ENCODE results near the gene NSUN5. TPM values are rescaled to one million over a fixed set of nuclear protein-coding genes. Genes with fewer than 3 reads are reported as not detected.

The NSUN5 gene
- total and polyA plus RNA-seq, 2 experiments from 2014 or later = 21.1 to 25.5 TPM

DNA sequence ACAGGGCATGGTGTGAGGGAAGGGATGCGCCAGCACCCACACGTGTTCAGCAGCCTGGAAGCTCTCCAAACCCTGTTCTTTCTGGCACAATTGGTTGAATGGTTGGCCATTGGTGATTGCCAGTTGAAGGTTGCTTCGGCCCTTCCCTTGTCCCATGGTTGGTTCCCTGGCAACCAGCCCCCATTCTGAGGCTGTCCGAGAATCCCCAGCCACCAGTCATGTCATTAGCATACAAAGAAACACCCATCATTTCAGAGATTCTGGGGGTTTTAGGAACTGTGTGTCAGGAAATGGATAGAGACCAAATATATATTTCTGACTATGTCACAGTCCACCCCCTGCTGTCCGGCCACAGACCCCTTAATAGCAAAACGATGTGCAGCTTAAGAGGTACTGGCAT is 41.1 kb upstream of the NSUN5 start:
- H3K9ac ChIP-seq = no peak overlapping the region
- no peak overlapping the region for H3K4me3 ChIP-seq
- H3K27ac ChIP-seq = no peak overlapping the region
- H3F3A ChIP-seq (ENCODE audit: insufficient read depth) = no peaks in the 10 kb centered on the region
- H3K4me1 ChIP-seq (ENCODE audit: insufficient read depth) = no peaks in the 10 kb centered on the region
- H3K79me2 ChIP-seq (ENCODE audit: insufficient read depth) = no peaks in the 10 kb centered on the region
- no peaks in the 10 kb centered on the region for H3K36me3 ChIP-seq (ENCODE audit: low read depth)
- in situ Hi-C loops (cut with MboI) = loop anchor here (10.0 kb wide), 1 partner anchor 95 kb away; no protein-coding TSS in a partner anchor
- TF ChIP-seq EZH2phosphoT487 (IDR thresholded peaks at IDR 0.05; ENCODE audit: insufficient read depth, low read depth) = no peak
- no peak for TF ChIP-seq EZH2 (IDR thresholded peaks at IDR 0.05; ENCODE audit: insufficient read depth, poor library complexity, severe bottlenecking)
- H3K4me2 ChIP-seq (ENCODE audit: unreplicated experiment) = no peak overlapping the region
- WGBS, 2 experiments (ENCODE audit: low coverage in 1 of 2, low lambda C conversion rate in 2 of 2, missing lambda C conversion rate in 2 of 2) = 43 to 54% methylated on average over 6 of the region's 6 CpGs
- H3K9me3 ChIP-seq (ENCODE audit: low read depth) = no peaks in the 10 kb centered on the region
- no peak for DNase-seq
- H3K27me3 ChIP-seq (replicated peaks; ENCODE audit: insufficient read depth) = peaks cover 29% of the 10 kb centered on the region
- H2AFZ ChIP-seq = no peak overlapping the region
- no peaks in the 10 kb centered on the region for H3K9me2 ChIP-seq (ENCODE audit: insufficient read depth)
- H4K20me1 ChIP-seq (ENCODE audit: insufficient read depth) = no peaks in the 10 kb centered on the region

DNA sequence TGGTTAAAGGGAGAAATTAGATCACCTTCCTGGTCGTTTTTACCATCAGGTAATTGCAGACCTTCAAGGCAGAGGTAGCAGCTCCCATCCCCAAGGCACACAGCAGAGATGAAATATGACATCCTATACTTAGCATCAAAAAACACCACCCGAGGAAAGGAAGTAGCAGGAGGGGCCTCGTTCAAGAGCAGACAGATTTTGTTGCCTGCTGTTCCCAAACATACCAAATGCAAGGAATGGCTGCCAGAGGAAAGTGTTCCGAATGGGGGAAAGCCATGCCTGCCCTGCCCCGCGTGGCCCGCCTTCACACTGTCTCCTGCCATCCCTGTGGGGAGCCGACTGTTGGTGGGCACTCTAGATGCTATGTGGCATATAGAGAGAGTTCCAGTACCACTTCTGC is 37.3 kb upstream of the NSUN5 start:
- Histone ChIP-seq H3K27me3 (replicated peaks; ENCODE audit: insufficient read depth) (peaks cover 20% of the 10 kb centered on the region), H3K79me2 (ENCODE audit: insufficient read depth) (no peaks in the 10 kb centered on the region), H3K27ac (no peak overlapping the region), H3K9ac (no peak overlapping the region), H3K9me2 (ENCODE audit: insufficient read depth) (no peaks in the 10 kb centered on the region), H3F3A (ENCODE audit: insufficient read depth) (no peaks in the 10 kb centered on the region), H3K9me3 (ENCODE audit: low read depth) (no peaks in the 10 kb centered on the region), H2AFZ (no peak overlapping the region), H3K4me2 (ENCODE audit: unreplicated experiment) (no peak overlapping the region), H3K4me1 (ENCODE audit: insufficient read depth) (no peaks in the 10 kb centered on the region), H3K4me3 (no peak overlapping the region), H4K20me1 (ENCODE audit: insufficient read depth) (no peaks in the 10 kb centered on the region), H3K36me3 (ENCODE audit: low read depth) (no peaks in the 10 kb centered on the region)
- no peak for DNase-seq
- WGBS, 2 experiments (ENCODE audit: low coverage in 1 of 2, low lambda C conversion rate in 2 of 2, missing lambda C conversion rate in 2 of 2) = 29 to 34% methylated on average over 8 of the region's 8 CpGs
- in situ Hi-C loops (cut with MboI) = loop anchor here (10.0 kb wide), 1 partner anchor 99 kb away; no protein-coding TSS in a partner anchor
- TF ChIP-seq EZH2phosphoT487 (IDR thresholded peaks at IDR 0.05; ENCODE audit: insufficient read depth, low read depth) (no peak), EZH2 (IDR thresholded peaks at IDR 0.05; ENCODE audit: insufficient read depth, poor library complexity, severe bottlenecking) (no peak)

DNA sequence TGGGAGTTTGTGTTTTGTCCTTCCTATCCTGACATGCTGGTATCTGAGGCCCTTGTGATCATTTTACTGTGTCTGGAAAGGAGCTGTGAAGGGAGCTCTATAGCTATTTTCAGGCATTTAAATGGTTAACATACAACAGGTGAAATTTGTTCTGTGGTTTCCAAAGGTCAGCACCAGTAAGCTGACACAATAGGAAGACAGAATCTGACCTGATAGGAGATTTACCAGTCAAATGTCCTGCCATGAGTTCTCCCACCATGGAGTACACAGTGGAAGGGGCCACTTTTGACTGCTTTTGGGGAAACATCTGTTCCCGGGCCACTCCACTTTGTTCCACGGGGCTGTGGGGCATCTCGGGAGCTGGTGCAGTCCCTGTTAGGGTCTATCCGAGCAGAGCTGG is 36.9 kb upstream of the NSUN5 start:
- H2AFZ ChIP-seq = no peak overlapping the region
- H3K4me1 ChIP-seq (ENCODE audit: insufficient read depth) = no peaks in the 10 kb centered on the region
- H3F3A ChIP-seq (ENCODE audit: insufficient read depth) = no peaks in the 10 kb centered on the region
- no peaks in the 10 kb centered on the region for H4K20me1 ChIP-seq (ENCODE audit: insufficient read depth)
- WGBS, 2 experiments (ENCODE audit: low coverage in 1 of 2, low lambda C conversion rate in 2 of 2, missing lambda C conversion rate in 2 of 2) = 13 to 31% methylated on average over 4 of the region's 4 CpGs
- no peak for DNase-seq
- peaks cover 20% of the 10 kb centered on the region for H3K27me3 ChIP-seq (replicated peaks; ENCODE audit: insufficient read depth)
- no peaks in the 10 kb centered on the region for H3K36me3 ChIP-seq (ENCODE audit: low read depth)
- no peak overlapping the region for H3K4me2 ChIP-seq (ENCODE audit: unreplicated experiment)
- no peak overlapping the region for H3K4me3 ChIP-seq
- in situ Hi-C loops (cut with MboI) = loop anchor here (10.0 kb wide), 1 partner anchor 99 kb away; no protein-coding TSS in a partner anchor
- H3K9me2 ChIP-seq (ENCODE audit: insufficient read depth) = no peaks in the 10 kb centered on the region
- H3K9ac ChIP-seq = no peak overlapping the region
- TF ChIP-seq EZH2phosphoT487 (IDR thresholded peaks at IDR 0.05; ENCODE audit: insufficient read depth, low read depth) (no peak), EZH2 (IDR thresholded peaks at IDR 0.05; ENCODE audit: insufficient read depth, poor library complexity, severe bottlenecking) (no peak)
- H3K27ac ChIP-seq = no peak overlapping the region
- no peaks in the 10 kb centered on the region for H3K9me3 ChIP-seq (ENCODE audit: low read depth)
- no peaks in the 10 kb centered on the region for H3K79me2 ChIP-seq (ENCODE audit: insufficient read depth)

- no peaks in the 10 kb centered on the region for H3K4me1 ChIP-seq (ENCODE audit: insufficient read depth)
- peaks cover 35% of the 10 kb centered on the region for H3K27me3 ChIP-seq (replicated peaks; ENCODE audit: insufficient read depth)
- no peaks in the 10 kb centered on the region for H4K20me1 ChIP-seq (ENCODE audit: insufficient read depth)
- no peak overlapping the region for H3K9ac ChIP-seq
- H3K79me2 ChIP-seq (ENCODE audit: insufficient read depth) = no peaks in the 10 kb centered on the region
- H3K36me3 ChIP-seq (ENCODE audit: low read depth) = no peaks in the 10 kb centered on the region
- H3K4me2 ChIP-seq (ENCODE audit: unreplicated experiment) = no peak overlapping the region
- no peak overlapping the region for H3K4me3 ChIP-seq
- no peak for DNase-seq
- H3F3A ChIP-seq (ENCODE audit: insufficient read depth) = no peaks in the 10 kb centered on the region
- H3K9me2 ChIP-seq (ENCODE audit: insufficient read depth) = no peaks in the 10 kb centered on the region
- TF ChIP-seq EZH2phosphoT487 (IDR thresholded peaks at IDR 0.05; ENCODE audit: insufficient read depth, low read depth) (no peak), EZH2 (IDR thresholded peaks at IDR 0.05; ENCODE audit: insufficient read depth, poor library complexity, severe bottlenecking) (no peak)
- H3K27ac ChIP-seq = no peak overlapping the region
- H2AFZ ChIP-seq = no peak overlapping the region
- in situ Hi-C loops (cut with MboI) = loop anchor here (5.0 to 10.0 kb wide), 2 partner anchors 48 to 101 kb away; no protein-coding TSS in a partner anchor
- no peaks in the 10 kb centered on the region for H3K9me3 ChIP-seq (ENCODE audit: low read depth)
- whole genome bisulfite sequencing, 2 experiments (ENCODE audit: low coverage in 1 of 2, low lambda C conversion rate in 2 of 2, missing lambda C conversion rate in 2 of 2) = 81 to 82% methylated on average over 7 of the region's 7 CpGs
Measured at GRCh38 chr7:73343671-73344380, 35.2 kb upstream of the NSUN5 start.

All from GM23248 (cell line).